H7 (cell line): ENCODE results near the gene GABPB2. TPM values are rescaled to one million over a fixed set of nuclear protein-coding genes. Genes with fewer than 3 reads are reported as not detected.

ENCODE experiments used
- DNase-seq: peaks from one replicate; pipeline ENCODE4 v3.0.0; 2012
- H3K27me3 ChIP-seq: 2 replicates; pipeline ENCODE4 v1.6.0; 2011; ENCODE audit warnings: mild to moderate bottlenecking, low read length; ENCODE audit not compliant: control insufficient read depth, insufficient read depth
- H3K36me3 ChIP-seq: replicated peaks from 2 replicates; pipeline ENCODE4 v1.5.1; 2011; ENCODE audit warnings: low read length; ENCODE audit not compliant: control insufficient read depth, insufficient read depth
- H3K4me3 ChIP-seq: 2 replicates; pipeline ENCODE4 v1.5.1; 2011; ENCODE audit warnings: low read depth, mild to moderate bottlenecking, control low read depth, low read length, moderate library complexity; ENCODE audit not compliant: insufficient read depth
- total RNA-seq: library from RNA; depleted of rRNA; stranded (reverse); fragments of >200 nt; shearing (Covaris generic); gene quantifications from 2 replicates; pipeline ENCODE4 v1.2.3, GENCODE V29; 2014

GABPB2 gene
- total RNA-seq, 1 experiment from 2014 or later: 4.0 TPM

DNA sequence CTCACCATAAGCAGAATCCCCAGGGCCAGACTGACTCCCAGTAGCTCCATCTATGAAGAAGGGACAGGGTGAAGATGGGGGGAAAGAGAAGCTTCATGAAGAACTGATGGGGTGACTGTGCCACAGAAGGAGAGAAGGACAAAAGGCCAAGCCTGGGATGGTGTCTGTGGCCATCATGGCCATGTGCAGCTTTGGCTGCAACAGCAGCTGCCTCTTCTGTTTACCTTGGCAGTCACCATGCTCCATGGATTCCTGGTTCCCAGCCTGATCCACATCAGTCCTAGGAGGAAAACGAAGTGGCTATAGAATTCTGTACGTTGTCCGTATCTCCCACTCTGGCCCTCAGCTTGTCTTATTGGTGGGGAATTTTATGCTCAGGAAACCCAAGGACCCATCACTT is 63.8 kb downstream of the GABPB2 start:
- Histone ChIP-seq H3K36me3 (peaks cover 4% of the 10 kb centered on the region), H3K4me3 (no peak overlapping the region), H3K27me3 (peaks cover 40% of the 10 kb centered on the region)
- no peak for DNase-seq

- Histone ChIP-seq H3K36me3 (peaks cover 4% of the 10 kb centered on the region), H3K27me3 (peaks cover 40% of the 10 kb centered on the region), H3K4me3 (no peak overlapping the region)
- peak; percentile 14 for DNase-seq
Measured at GRCh38 chr1:151134991-151135390, 64.4 kb downstream of the GABPB2 start.

DNA sequence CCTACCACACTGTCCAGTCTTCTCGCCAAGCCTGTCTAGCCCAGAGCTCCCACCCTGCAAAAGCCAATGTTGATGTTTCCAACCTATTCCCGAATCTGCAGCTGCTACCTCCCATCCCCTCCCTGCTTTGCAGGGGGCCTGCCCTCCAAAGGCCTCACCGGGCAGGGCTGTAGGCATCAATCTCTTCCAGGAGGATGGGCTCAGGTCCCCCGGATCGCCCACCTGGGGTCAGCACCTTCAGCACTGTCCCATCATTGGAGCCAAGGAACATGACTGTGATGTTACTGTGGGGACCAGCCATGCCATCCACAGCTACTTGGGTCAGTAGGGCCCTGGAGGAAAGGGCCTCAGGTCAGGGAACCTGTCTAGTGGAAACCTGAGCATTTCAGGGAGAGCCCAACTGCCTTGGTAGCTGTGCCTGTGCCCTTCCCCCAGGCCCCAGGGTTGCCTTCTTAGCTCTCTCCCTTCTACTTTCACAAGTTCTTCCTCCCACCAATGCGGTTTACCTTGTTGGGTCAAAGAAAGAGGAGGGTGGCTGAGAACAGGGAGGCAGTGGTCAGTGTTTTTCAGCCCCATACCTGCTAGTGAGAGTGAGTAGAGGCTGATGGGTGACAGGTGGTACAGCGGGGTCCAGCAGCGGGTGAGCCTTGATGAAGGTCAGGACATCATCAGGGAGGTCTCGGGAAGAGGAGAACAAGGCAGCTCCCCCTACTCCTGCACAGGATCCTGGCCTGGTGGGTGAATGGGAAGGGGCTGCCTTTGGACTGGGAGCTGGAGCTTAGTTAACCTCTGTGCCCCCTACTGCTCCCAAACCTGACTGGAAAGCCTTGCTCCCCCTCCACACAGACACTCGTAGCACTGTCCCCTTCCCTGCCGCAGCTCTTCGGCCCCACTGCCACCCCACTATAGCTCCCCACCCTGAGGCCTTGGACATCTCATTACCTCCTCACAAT is 65.1 kb downstream of the GABPB2 start:
- Histone ChIP-seq H3K36me3 (peaks cover 4% of the 10 kb centered on the region), H3K4me3 (no peak overlapping the region)
- DNase-seq: peak; percentile 60

DNA sequence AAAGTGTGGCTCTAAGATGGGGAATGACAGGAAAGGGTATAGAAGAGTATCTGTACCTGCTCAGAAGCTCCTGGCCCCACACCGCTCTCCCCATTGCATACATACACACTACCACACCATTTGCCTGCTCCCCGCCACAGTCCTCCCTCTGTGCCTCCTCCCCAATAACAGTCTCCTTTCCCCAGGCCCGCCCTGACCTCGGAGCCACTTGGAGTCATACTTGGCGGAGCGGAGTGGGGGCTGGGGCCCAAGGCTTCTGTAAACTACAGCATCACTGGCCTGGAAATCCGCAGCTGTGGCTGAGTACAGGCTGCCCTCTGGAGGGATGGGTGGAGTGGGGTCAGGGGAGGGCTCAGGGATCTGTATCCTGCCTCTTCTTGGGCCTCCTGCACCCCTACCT is 67.2 kb downstream of the GABPB2 start:
- no peak overlapping the region for H3K4me3 ChIP-seq
- peaks cover 24% of the 10 kb centered on the region for H3K27me3 ChIP-seq
- DNase-seq: peak; percentile 13
- H3K36me3 ChIP-seq: peaks cover 4% of the 10 kb centered on the region

More for the DNA sequence above, 65.1 kb downstream of the GABPB2 start:
- H3K27me3 ChIP-seq: peaks cover 37% of the 10 kb centered on the region

DNA sequence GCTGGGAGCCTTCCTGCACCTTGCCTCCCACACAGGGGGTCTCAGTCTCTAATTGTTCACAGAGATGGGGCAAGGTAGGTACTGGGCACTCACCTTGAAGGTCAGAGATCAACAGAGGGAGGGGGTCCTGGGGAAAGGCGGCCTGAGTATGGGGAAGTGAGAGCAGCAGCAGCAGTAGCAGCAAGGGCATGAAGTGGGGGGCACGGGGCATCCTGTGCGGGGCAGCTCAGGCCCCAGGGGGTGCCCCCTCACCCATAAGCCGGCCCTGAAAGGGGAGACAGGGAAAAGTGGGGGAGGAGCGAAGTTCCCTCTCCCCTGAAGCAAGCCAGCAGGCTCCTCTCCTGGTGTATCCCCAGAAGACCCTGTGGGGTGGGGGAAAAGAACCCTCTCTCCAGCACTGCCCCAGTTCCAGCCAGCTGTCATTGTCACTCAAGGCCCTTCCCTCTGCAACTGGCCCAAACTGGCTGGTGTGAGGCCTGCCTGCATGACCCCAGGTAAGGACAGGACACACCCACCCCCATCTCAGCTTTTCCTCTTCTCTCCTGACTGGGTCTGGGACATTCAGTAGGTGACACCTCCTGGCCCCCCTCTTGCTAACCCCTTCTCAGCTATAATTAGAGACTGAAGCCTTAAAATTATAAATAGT is 72.0 kb downstream of the GABPB2 start:
- no peaks in the 10 kb centered on the region; the same call in 1 of the 2 replicates for H3K36me3 ChIP-seq
- DNase-seq: peak; percentile 59
- peaks cover 28% of the 10 kb centered on the region for H3K27me3 ChIP-seq
- no peak overlapping the region for H3K4me3 ChIP-seq

DNA sequence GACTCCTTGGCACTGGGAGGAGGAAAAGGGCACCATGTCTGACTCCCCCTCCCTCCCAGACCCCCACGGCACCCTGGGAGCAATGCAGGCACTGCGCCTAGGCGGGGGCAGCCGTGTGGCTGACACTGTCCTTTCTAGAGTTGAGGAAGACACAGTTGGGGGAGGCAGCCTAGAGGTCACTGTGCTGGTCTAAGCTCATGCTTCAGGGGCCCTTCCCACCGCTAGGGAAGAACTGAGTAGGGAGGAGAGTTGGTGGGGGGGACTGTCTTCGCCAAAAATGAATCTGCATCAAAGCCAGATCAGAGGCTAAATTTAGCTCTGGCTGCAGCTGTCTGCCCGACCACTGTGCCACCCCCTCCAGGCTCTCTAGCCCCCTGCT is 72.5 kb downstream of the GABPB2 start:
- no peak overlapping the region for H3K4me3 ChIP-seq
- H3K36me3 ChIP-seq: no peaks in the 10 kb centered on the region; the same call in 1 of the 2 replicates
- peak; percentile 58 for DNase-seq
- peaks cover 30% of the 10 kb centered on the region for H3K27me3 ChIP-seq

- no peak overlapping the region for H3K4me3 ChIP-seq
- H3K27me3 ChIP-seq: peaks cover 34% of the 10 kb centered on the region
- H3K36me3 ChIP-seq: no peaks in the 10 kb centered on the region; the same call in 1 of the 2 replicates
- DNase-seq: peak; percentile 58
Measured at GRCh38 chr1:151143986-151144385, 73.4 kb downstream of the GABPB2 start.

GRCh38 chr1:151144474-151145303 is 74.1 kb downstream of the GABPB2 start:
- DNase-seq: no peak
- no peaks in the 10 kb centered on the region; the same call in 1 of the 2 replicates for H3K36me3 ChIP-seq
- H3K4me3 ChIP-seq: peak overlapping the region; percentile 80
- H3K27me3 ChIP-seq: peaks cover 34% of the 10 kb centered on the region

DNA sequence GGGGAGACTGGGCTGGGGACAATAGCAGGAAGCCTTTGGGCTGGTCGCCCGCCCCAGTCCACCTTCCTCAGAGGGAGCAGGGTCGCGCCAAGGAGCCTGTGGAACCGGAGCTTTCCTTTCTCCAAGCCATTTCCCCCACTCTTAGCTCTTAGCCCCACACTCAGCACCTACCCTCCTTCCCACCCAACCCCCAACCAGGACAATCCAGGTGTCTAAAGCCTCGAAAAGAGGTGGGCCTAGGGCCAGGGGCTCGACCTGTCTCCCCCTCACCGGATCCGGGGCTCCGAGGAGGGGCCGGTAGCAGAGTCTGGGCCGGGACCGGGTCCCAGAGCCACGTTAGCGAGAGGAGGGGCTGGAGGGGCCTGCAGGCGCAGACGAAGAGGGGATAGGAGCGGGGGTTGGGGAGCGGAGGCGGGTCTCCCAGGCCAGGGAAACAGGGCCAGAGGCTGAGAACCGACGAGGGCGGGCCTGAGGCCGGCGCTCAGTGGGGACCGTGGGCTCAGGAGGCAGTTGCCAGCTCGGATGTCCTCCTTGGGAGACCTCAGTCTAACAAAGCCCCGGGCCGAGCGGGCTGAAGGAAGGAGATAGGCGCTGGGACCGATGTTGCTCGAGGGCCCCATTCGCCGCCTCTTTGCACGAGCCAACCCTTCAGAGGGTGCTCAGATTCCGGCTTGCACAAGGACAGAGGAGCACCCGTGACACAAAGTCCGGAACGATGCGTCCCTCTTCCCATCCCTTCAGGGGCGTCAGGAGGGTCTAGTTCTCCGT is 74.9 kb downstream of the GABPB2 start:
- DNase-seq: peak; percentile 83
- H3K27me3 ChIP-seq: peaks cover 34% of the 10 kb centered on the region
- no peaks in the 10 kb centered on the region; the same call in 1 of the 2 replicates for H3K36me3 ChIP-seq
- peak overlapping the region; percentile 80 for H3K4me3 ChIP-seq

DNA sequence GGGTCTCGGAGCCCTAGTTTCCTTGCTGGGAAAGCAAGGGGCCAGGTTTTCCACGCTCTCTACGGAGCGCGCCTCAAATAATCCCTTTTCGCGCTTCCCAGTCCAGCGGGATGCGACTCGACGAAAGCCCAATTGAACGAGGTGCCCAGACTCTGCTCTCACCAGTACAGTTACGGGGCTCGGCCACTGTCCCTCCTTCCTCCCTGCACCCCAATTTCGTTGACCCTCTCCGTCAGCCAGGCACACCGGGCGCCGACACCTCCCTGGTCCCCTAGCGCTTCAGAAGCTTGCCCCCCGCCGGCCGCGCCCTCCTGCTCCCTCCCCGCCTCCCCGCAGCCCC is 75.5 kb downstream of the GABPB2 start:
- H3K36me3 ChIP-seq: no peaks in the 10 kb centered on the region; the same call in 1 of the 2 replicates
- peaks cover 34% of the 10 kb centered on the region for H3K27me3 ChIP-seq
- no peak for DNase-seq
- peak overlapping the region; percentile 80 for H3K4me3 ChIP-seq

- no peaks in the 10 kb centered on the region; the same call in 1 of the 2 replicates for H3K36me3 ChIP-seq
- DNase-seq: peak; percentile 97
- peaks cover 34% of the 10 kb centered on the region for H3K27me3 ChIP-seq
- peak within 1 kb of the TSS; percentile 80 for H3K4me3 ChIP-seq
Measured at GRCh38 chr1:151146412-151147131, 76.0 kb downstream of the GABPB2 start, which contains the start of gene SEMA6C. Gene SEMA6C (minus strand): TSS chr1:151146631. CDS start chr1:151142621, 4,010 bp downstream.

- no peak for DNase-seq
- Histone ChIP-seq H3K4me3 (peak overlapping the region; percentile 80), H3K27me3 (peaks cover 34% of the 10 kb centered on the region), H3K36me3 (no peaks in the 10 kb centered on the region; the same call in 1 of the 2 replicates)
Measured at GRCh38 chr1:151147132-151147503, 76.6 kb downstream of the GABPB2 start.

GRCh38 chr1:151147665-151148064 is 77.1 kb downstream of the GABPB2 start:
- H3K4me3 ChIP-seq: no peak overlapping the region
- no peaks in the 10 kb centered on the region for H3K36me3 ChIP-seq
- DNase-seq: no peak
- H3K27me3 ChIP-seq: peaks cover 34% of the 10 kb centered on the region
